Fibroblast of skin of left quadriceps (primary cell): Measurements from ENCODE around the gene EIPR1.

Experiments
- DNase-seq, 2 experiments: peaks; one replicate each; pipeline ENCODE4 v3.0.0-alpha.2; 2013; ENCODE audit warnings: low read depth in 2 of 2

Gene EIPR1

GRCh38 chr2:3377612-3378432 lies at the start of gene EIPR1:
EIPR1 (minus strand) TSS chr2:3377818; CDS start chr2:3377689, 129 bp downstream.
- DNase-seq = peak; percentile 96

- no peak for DNase-seq
Observed at GRCh38 chr2:3427272-3427671, 49.7 kb upstream of the EIPR1 start.

- no peak for DNase-seq
Observed at GRCh38 chr2:3426615-3427014, 49.0 kb upstream of the EIPR1 start.

- DNase-seq = no peak
Observed at GRCh38 chr2:3424171-3424795, 46.7 kb upstream of the EIPR1 start.

DNA sequence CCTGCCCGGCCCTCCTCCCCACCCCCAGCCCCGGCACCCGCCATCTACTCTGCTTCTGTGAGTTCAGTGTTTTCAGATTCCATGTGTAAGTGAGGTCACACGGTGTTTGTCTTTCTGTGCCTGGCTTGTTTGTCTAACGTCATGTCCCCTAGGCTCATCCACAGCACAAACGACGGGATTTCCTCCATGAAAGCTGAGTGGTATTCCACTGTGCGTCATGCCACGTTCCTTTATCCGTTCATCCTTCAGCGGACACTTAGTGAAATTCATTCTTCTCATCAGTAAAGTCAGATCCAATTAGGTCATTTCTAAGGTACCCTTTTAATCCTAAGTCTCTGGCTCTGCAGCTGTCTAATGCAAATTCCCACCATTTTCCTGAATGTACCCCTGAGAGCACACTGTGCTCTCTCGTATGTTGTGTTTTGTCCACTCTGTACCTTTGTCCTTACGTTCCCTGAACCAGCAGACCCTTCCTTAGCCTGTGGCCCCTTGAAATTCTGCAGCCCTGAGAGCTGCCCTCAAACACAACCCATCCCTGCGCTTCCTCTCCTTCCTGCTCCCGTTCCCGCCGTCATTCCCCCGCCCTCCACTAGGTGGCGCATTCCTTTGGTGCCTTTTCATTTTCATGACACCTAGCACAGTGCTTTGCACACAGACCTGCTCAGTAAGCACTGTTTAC lies 46.0 kb upstream of the EIPR1 start:
- DNase-seq = peak in 1 of 2 experiments; percentile 11

DNA sequence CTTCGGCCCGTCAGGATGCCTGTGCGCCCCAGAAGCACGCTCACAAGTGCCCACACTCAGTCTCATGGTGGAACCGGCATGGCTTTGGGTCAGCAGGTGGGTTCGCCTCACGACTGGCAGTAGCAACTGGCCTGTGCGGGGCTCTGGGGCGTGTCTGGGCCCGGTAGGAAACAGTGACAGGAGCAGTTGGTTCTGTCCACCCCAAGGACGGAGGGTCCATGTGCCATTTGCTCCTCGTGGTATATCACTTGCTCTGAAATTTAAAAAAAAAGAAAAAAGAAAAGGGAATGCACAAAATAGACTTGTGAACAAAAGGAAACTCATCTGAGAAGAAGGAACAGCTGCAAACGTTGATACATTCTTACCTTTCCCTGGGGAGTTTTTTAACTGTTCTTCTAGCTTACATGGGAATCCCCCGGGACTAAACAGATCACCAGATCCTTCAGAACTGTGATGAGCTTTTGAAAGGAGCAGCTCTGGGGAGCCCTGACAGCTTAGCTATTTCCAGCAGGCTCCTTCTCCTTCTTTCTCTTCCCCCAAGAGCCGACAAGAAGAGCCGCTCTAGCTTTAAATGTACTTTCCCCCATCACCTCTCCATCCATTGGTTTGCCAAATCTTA lies 44.7 kb upstream of the EIPR1 start:
- no peak for DNase-seq

- DNase-seq = no peak
Observed at GRCh38 chr2:3421580-3421979, 44.0 kb upstream of the EIPR1 start.

- DNase-seq = no peak
Observed at GRCh38 chr2:3420769-3421397, 43.3 kb upstream of the EIPR1 start.

DNA sequence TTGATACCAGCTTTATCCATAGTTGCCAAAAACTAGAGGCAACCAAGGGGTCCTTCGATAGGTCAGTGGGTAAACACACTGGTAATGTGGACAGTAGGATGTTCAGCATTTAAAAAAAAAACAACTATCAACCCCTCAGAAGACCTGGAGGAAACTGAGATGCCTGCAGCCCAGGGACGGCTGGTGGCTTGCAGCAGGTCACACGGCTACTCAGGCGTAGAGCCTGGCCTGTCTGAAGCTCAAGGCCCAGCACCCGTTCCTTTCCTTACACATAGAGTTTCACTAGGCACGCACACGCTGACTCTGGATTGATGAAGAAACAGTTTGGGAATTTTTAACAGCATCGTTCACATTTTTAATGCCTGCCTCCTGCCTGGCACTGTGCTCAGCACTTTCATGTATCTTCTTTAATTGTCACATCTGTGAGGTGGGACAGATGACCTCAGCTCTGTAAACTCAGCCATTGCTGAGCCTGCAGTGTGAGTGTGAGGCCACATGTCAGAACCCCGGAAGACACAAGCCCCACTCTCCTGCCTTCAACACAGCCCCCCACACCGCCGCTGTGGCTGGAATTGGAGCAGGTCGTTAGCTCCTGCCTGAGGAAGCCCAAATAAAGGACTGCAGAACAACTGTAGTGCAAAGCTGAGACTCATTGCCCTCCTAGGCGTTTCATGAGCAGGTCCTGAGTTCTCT lies 42.6 kb upstream of the EIPR1 start:
- DNase-seq = no peak

- DNase-seq = no peak
Observed at GRCh38 chr2:3418766-3419404, 41.3 kb upstream of the EIPR1 start.

DNA sequence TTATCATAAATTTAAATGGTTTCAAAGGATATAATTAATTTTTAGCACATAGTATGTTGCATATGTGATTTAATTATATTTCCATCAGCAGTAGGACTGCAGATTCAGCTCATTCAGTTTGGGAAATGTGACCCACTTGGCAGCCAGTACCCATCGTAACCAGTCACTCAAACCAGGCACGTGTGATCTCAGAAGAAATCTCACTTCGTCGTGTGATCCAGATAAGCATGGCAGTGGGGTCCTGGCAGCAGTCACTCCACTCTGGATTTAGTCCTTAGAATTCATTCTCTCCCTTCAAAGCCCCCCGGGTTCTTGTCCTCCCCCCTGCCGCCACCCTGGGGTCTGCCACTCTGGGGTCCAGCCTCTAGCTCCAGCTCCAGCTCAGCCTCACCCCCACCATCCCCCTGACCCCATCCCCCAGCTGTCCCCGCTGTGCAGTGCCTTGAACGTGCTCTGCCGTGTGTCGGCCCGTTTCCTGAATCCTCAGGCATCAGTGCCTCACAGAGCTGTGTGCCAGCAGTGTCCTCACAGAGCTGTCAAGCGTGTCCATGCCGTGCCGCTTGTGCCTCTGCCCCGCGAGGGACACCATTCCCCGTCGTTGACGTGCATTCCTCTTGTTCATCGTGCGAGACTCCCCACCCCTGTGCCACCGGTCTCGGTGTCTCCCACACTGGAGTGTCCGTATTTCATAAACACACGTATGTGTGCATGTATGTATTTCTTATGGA lies 36.7 kb upstream of the EIPR1 start:
- no peak for DNase-seq

DNA sequence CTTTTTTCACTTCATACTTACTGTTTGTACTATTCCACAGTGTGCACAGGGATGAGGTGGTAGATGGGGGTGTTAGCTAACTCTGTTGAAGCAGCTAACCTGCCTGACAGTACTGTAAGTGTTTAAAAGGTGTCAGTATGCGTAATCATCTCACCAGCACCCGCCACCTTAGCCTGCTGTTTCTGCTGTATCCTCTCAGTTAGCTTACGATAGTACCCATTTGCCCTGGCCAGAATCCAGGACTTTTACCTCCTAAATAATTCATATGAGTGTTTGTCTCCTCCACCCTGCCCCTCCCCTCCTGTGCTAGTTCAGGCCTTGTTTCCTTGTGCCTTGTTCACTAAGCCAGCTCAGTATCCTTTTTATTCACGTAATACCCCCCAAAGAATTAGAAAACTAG lies 36.1 kb upstream of the EIPR1 start:
- no peak for DNase-seq

DNA sequence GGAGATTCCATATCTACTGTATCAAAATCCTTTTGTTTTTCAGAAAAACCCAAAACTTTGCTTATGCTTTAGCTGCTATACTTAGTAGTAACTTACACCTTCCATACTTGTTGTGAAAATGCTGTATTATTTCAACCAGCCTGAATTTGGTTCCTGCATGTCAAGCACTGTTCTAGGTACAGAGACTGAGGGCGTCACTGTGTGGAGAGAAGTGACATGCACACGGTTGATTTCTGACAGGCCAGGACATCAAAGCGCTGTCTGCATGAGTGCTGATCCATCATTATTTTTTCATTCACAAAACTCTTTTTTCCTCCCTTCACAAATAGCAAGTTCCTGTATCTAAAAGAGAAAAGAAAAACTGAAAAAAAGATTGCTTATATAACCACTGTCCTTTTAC lies 33.5 kb upstream of the EIPR1 start:
- DNase-seq = no peak

- DNase-seq = no peak
Observed at GRCh38 chr2:3409627-3410170, 32.1 kb upstream of the EIPR1 start.

DNA sequence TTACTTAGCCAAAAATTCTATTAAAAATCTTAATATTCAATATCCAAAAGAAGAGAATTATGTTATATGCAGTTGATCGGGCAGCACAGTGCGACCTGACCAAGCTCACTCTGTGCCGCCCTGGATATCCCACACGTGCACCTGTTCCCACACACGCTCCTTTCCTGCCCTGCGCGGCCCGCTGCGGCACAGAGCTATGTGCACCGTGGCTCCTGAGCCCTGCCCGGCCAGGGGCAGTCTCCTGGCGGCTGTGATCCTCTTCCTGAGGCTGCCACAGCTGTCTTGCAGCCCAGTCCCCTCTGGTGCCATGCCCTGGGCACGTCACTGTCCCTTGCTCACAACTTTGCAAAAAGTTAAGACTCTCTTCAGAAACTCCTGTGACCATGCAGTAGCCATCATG lies 31.2 kb upstream of the EIPR1 start:
- no peak for DNase-seq

DNA sequence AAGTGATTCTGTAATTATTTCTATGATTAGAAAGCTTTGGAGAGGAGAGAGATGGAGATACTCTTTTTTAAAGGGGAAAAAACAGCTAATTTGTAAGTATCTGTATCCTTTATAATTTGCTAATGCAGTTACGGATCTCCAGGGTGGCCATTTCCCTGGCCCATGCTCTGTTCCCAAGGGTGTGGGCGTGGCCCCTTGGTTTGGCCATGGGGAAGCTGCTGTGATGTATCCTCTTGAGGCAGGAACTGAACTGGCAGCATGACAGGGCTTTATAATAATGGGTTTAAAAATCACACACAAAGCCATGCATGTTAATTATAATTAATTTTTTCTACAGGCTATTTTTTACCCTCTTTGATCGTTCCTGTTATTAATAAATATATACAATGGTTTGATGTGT lies 28.9 kb upstream of the EIPR1 start:
- DNase-seq = no peak

GRCh38 chr2:3405876-3406275 lies 28.3 kb upstream of the EIPR1 start:
- DNase-seq = no peak

DNA sequence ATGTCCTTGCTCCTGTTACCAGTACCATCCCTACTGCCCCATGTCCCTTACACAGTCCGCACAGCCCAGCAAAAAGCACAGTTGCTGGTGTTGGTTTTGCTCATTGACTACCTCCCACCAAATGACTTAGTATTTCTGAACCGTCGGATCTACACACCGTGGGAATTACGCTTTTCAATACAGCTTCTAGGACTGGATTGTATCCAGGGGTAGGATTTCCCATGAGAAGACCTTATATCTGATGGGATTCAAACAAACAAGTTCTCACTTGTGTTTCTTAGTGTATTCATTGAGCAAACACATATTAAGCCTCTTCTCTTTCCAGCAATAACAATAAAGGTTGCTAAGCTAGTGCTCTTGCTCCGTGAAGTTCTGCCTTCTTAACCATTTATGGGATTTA lies 27.7 kb upstream of the EIPR1 start:
- DNase-seq = no peak

DNA sequence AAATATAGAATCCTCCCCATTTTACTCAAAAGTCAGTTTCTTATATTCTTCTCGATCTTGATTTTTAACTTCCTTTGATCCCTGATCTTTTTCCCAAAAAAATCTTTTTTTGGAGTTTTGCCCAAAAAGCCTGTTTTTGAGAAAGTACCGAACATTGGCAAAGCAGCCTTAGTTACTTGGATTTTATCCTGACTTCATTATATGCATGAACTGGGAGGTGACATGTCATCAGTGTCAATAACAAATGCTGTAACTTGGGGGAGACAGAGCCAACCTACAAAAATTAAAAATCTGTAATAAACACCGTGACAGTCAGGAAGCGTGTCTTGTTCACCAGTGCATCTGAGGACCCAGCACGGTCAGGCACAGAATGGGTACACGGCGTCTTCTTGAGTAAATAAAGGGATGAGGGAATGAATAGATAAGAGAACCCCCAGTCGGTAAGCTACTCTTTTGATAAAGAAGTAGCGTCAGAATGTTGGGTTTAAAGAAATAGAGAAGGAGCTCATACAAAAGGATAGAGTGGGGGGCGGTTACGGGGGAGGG lies 26.8 kb upstream of the EIPR1 start:
- DNase-seq = no peak
